Endothelial cell of umbilical vein (primary cell): Measurements from ENCODE around the gene ZBTB22. TPM values are rescaled to one million over a fixed set of nuclear protein-coding genes. Genes with fewer than 3 reads are reported as not detected.

Source experiments
- BruUV-seq: library from RNA; stranded (reverse); fragments of 400-500 nt; replicated peaks from 2 replicates; lab custom pipeline; 2021; lab: Mats Ljungman, UMichigan
- CTCF ChIA-PET: fragments of 300-600, 350-600 bp; sonication (Branson Sonifier 250); formaldehyde crosslinking; loops from one replicate; lab custom pipeline; 2021; ENCODE audit warnings: antibody characterized with exemption, inconsistent platforms; lab: Charles Lee
- POLR2A ChIA-PET: fragments of 300-600, 350-600 bp; sonication (Branson Sonifier 250); formaldehyde crosslinking; loops from one replicate; lab custom pipeline; 2021; ENCODE audit warnings: antibody characterized with exemption, inconsistent platforms; lab: Charles Lee
- DNase-seq: peaks from one replicate; pipeline ENCODE4 v3.0.0-alpha.2; 2011; ENCODE audit warnings: low read depth, low spot score
- FAIRE-seq: peaks from 2 replicates; lab custom pipeline; 2011; peaks lifted over from hg19 to GRCh38; lab: Jason Lieb, UNC
- H2AFZ ChIP-seq: 2 replicates; pipeline ENCODE4 v1.6.0; 2012; ENCODE audit warnings: low read depth, low read length, control low read depth, inconsistent platforms
- H3K27ac ChIP-seq: 2 replicates; pipeline ENCODE4 v1.5.1; 2011; ENCODE audit warnings: low read depth, mild to moderate bottlenecking, control low read depth, low read length, moderate library complexity; ENCODE audit not compliant: insufficient read depth
- H3K27me3 ChIP-seq, 2 experiments: 2 replicates each; pipeline versions ENCODE4 v1.6.0 to v1.6.1; 2011; ENCODE audit warnings: low read length in 2 of 2, mixed read lengths in 1 of 2; ENCODE audit not compliant: control insufficient read depth in 2 of 2, insufficient read depth in 2 of 2
- H3K36me3 ChIP-seq, 2 experiments: 2 replicates in 1 of 2; 3 replicates in 1 of 2; pipeline ENCODE4 v1.5.1; 2011; ENCODE audit warnings: low read length in 2 of 2, mild to moderate bottlenecking in 1 of 2, moderate library complexity in 1 of 2; ENCODE audit not compliant: control insufficient read depth in 2 of 2, insufficient read depth in 2 of 2; ENCODE audit errors: extremely low read depth in 1 of 2
- H3K4me1 ChIP-seq: 3 replicates; pipeline ENCODE4 v1.5.1; 2011; ENCODE audit warnings: mild to moderate bottlenecking, low read length; ENCODE audit not compliant: control insufficient read depth, insufficient read depth; ENCODE audit errors: extremely low read depth
- H3K4me2 ChIP-seq: 2 replicates; pipeline ENCODE4 v1.6.1; 2011; ENCODE audit warnings: low read length, control low read depth, mixed read lengths; ENCODE audit not compliant: insufficient read depth
- H3K4me3 ChIP-seq, 3 experiments: fragments of 200-600 bp in 1 of 3; sonication (generic), shearing (Covaris generic) in 1 of 3; replicated peaks in 1 of 3; 2 replicates each; pipeline ENCODE4 v1.5.1; 2011 to 2016; ENCODE audit warnings: control low read depth in 3 of 3, low read length in 3 of 3, mild to moderate bottlenecking in 2 of 3, inconsistent platforms in 1 of 3, low read depth in 1 of 3, moderate library complexity in 1 of 3; ENCODE audit not compliant: insufficient read depth in 1 of 3
- H3K79me2 ChIP-seq: 2 replicates; pipeline ENCODE4 v1.6.0; 2012; ENCODE audit warnings: low read length, inconsistent platforms; ENCODE audit not compliant: control insufficient read depth, insufficient read depth
- H3K9ac ChIP-seq: replicated peaks from 2 replicates; pipeline ENCODE3; 2011; ENCODE audit warnings: low read length, control low read depth; ENCODE audit not compliant: insufficient read depth; ENCODE audit errors: extremely low read depth
- H3K9me1 ChIP-seq: replicated peaks from 3 replicates; pipeline ENCODE4 v1.6.0; 2011; ENCODE audit warnings: mild to moderate bottlenecking, low read length; ENCODE audit not compliant: control insufficient read depth, insufficient read depth; ENCODE audit errors: extremely low read depth
- H3K9me3 ChIP-seq: replicated peaks from 2 replicates; pipeline ENCODE4 v1.5.1; 2012; ENCODE audit warnings: low read length, inconsistent platforms; ENCODE audit not compliant: control insufficient read depth, insufficient read depth
- H4K20me1 ChIP-seq: replicated peaks from 2 replicates; pipeline ENCODE3; 2011; ENCODE audit warnings: mild to moderate bottlenecking, low read length; ENCODE audit not compliant: control insufficient read depth, insufficient read depth; ENCODE audit errors: extremely low read depth
- FOS ChIP-seq: IDR thresholded peaks from 2 replicates; pipeline ENCODE4 v1.6.1; 2011; ENCODE audit warnings: mild to moderate bottlenecking, low read length, moderate library complexity, borderline replicate concordance; ENCODE audit not compliant: insufficient read depth
- GATA2 ChIP-seq: IDR thresholded peaks from 2 replicates; pipeline ENCODE4 v1.7.0; 2011; ENCODE audit warnings: low read depth, mild to moderate bottlenecking, moderate library complexity, mixed read lengths, low read length; ENCODE audit not compliant: insufficient read length, insufficient read depth
- JUN ChIP-seq: IDR thresholded peaks from 2 replicates; pipeline ENCODE4 v1.6.1; 2011; ENCODE audit warnings: borderline replicate concordance, low read depth; ENCODE audit not compliant: insufficient read length, insufficient read depth
- MYC ChIP-seq: IDR thresholded peaks from one replicate; pipeline ENCODE4 v1.6.1; 2011; ENCODE audit warnings: mild to moderate bottlenecking, low read depth, low read length
- POLR2A ChIP-seq: IDR thresholded peaks from 2 replicates; pipeline ENCODE4 v1.6.1; 2012; ENCODE audit warnings: low read depth, mild to moderate bottlenecking, control low read depth, low read length
- POLR2AphosphoS5 ChIP-seq: IDR thresholded peaks from 2 replicates; pipeline ENCODE4 v1.6.1; 2012; ENCODE audit warnings: low read depth, mild to moderate bottlenecking, control low read depth, low read length, moderate library complexity; ENCODE audit not compliant: insufficient read depth
- dilution Hi-C: fragments of 300-500 bp; cut with MboI; formaldehyde crosslinking; loops from one replicate; pipeline ENCODE4 v1.15.0; 2019; ENCODE audit warnings: low sequenced_read_pairs; ENCODE audit not compliant: extremely low pct_ligation_motif_present
- intact Hi-C: fragments of 100-400 bp; cut with micrococcal nuclease; formaldehyde crosslinking; loops from one replicate; pipeline ENCODE4 v1.10.0; 2022
- microRNA-seq: library from miRNA; unstranded; fragments of <30 nt; microRNA quantifications from one replicate; pipeline ENCODE4 v1.2.0, GENCODE V29; 2021; ENCODE audit warnings: borderline number of aligned reads, borderline replicate concordance
- polyA plus RNA-seq, 4 experiments: library from polyadenylated mRNA; depleted of rRNA in 3 of 4; stranded (reverse) in 3 of 4; unstranded in 1 of 4; fragments of >200 nt; gene quantifications; 2 replicates each; pipeline versions ENCODE4 v1.2.1 to v1.2.3, GENCODE V29; 2011 to 2012; ENCODE audit warnings: missing spikeins in 1 of 4
- total RNA-seq: library from RNA; stranded (reverse); gene quantifications from 2 replicates; pipeline ENCODE4 v1.2.3, GENCODE V29; 2021
- TF ChIP-seq, protein P1 (sequence below): IDR thresholded peaks from 2 replicates; pipeline ENCODE4 v1.6.1; 2011; ENCODE audit not compliant: insufficient read depth, insufficient read length
- TF ChIP-seq, protein P2 (sequence below), 2 donors: IDR thresholded peaks; 1 replicate in 1 of 2; 2 replicates in 1 of 2; pipeline ENCODE4 v1.5.1; 2011; ENCODE audit warnings: low read length in 2 of 2, mild to moderate bottlenecking in 2 of 2, moderate library complexity in 2 of 2, control low read depth in 1 of 2, inconsistent platforms in 1 of 2, low read depth in 1 of 2; ENCODE audit not compliant: insufficient read depth in 1 of 2; ENCODE audit errors: extremely low read depth in 1 of 2

The ZBTB22 gene
- total and polyA plus RNA-seq, 2 donors (not counting 3 experiments of a cell fraction or from before 2014, with no cell fraction given) = 12.6 to 15.4 TPM

DNA sequence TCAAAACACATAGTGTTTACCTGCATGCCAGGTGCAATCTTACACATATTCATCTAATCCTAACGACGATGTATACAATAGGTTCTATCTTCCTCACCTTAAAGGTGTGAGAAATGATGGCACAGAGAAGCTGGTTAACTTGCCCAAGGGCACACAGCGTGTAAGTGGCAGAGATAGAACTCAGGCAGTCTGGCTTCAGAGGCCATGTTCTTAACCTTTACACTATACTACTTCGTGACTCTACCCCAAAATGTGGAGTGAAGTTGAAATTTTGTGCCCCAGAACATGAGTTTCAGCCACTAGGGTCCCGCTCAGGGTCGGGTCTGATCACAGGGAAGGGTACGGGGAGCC is 46.5 kb downstream of the ZBTB22 start:
- H4K20me1 ChIP-seq = peaks cover 5% of the 10 kb centered on the region
- no peak for FAIRE-seq
- H3K9ac ChIP-seq = peak overlapping the region; percentile 90
- intact Hi-C loops = loop anchor here (1.0 to 5.0 kb wide), 4 partner anchors 18 to 156 kb away; partner anchors contain the start of genes PFDN6 and WDR46
- dilution Hi-C loops = no loop called here
- H3K36me3 ChIP-seq = peaks cover 9 to 31% of the 10 kb centered on the region in 2 experiments
- peak overlapping the region; percentile 47 to 96 (median 83) for H3K4me3 ChIP-seq
- H3K9me1 ChIP-seq = no peaks in the 10 kb centered on the region
- BruUV-seq = TSS peak; percentile 77
- TF ChIP-seq, protein P1, sequence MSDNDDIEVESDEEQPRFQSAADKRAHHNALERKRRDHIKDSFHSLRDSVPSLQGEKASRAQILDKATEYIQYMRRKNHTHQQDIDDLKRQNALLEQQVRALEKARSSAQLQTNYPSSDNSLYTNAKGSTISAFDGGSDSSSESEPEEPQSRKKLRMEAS = no peak
- no peak for TF ChIP-seq FOS
- TF ChIP-seq GATA2 = no peak
- no peak for TF ChIP-seq POLR2A
- no peak for TF ChIP-seq POLR2AphosphoS5
- TF ChIP-seq JUN = no peak
- TF ChIP-seq, protein P2, sequence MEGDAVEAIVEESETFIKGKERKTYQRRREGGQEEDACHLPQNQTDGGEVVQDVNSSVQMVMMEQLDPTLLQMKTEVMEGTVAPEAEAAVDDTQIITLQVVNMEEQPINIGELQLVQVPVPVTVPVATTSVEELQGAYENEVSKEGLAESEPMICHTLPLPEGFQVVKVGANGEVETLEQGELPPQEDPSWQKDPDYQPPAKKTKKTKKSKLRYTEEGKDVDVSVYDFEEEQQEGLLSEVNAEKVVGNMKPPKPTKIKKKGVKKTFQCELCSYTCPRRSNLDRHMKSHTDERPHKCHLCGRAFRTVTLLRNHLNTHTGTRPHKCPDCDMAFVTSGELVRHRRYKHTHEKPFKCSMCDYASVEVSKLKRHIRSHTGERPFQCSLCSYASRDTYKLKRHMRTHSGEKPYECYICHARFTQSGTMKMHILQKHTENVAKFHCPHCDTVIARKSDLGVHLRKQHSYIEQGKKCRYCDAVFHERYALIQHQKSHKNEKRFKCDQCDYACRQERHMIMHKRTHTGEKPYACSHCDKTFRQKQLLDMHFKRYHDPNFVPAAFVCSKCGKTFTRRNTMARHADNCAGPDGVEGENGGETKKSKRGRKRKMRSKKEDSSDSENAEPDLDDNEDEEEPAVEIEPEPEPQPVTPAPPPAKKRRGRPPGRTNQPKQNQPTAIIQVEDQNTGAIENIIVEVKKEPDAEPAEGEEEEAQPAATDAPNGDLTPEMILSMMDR (IDR thresholded peaks at IDR 0.05; ENCODE audit: extremely low read depth in 1 of 2, insufficient read depth in 1 of 2, low read depth in 1 of 2, low read length in 2 of 2) = no peak
- no peak for TF ChIP-seq MYC
- H3K27me3 ChIP-seq = no peaks in the 10 kb centered on the region
- DNase-seq = no peak
- peak overlapping the region; percentile 87 for H2AFZ ChIP-seq
- no peaks in the 10 kb centered on the region for H3K9me3 ChIP-seq
- ChIA-PET POLR2A (interaction anchor here (0.7 to 1.7 kb wide), 6 partner anchors 18 to 1005 kb away, joined by 5 to 10 read pairs (median 6); partner anchors contain the start of genes PFDN6, WDR46 and ZBTB22), CTCF (interaction anchor here (2.0 to 2.1 kb wide), 2 partner anchors 22 to 28 kb away, joined by 9 read pairs; partner anchors contain the start of gene RGL2)
- H3K27ac ChIP-seq = peak overlapping the region; percentile 85
- peaks cover 48% of the 10 kb centered on the region for H3K79me2 ChIP-seq
- H3K4me2 ChIP-seq = peak overlapping the region; percentile 94
- H3K4me1 ChIP-seq = peaks cover 41% of the 10 kb centered on the region

Small RNA genes lying within 50 kb of the gene (microRNA-seq; reads per million reads assigned to microRNA genes)
- not detected for gene MIR6834
- not detected for gene MIR6873

Other genes starting within 250 kb of the ZBTB22 start
- gene HLA-DPA1, start 244.1 kb downstream of the ZBTB22 start, total RNA-seq = 11.4 TPM in 1 of 2 replicates, not detected in the other
- gene HLA-DPA1, start 244.1 kb downstream of the ZBTB22 start, polyA plus RNA-seq = 18.9 and 23.2 TPM in 2 replicates
- 2.3 and 19.1 TPM in 2 replicates for gene HLA-DPB1, start 241.8 kb downstream of the ZBTB22 start, total RNA-seq
- gene HLA-DPB1, start 241.8 kb downstream of the ZBTB22 start, polyA plus RNA-seq = 26.1 and 38.0 TPM in 2 replicates
- 1.3 and 1.7 TPM in 2 replicates for gene COL11A2, start 125.3 kb downstream of the ZBTB22 start, total RNA-seq
- 0.49 and 0.65 TPM in 2 replicates for gene COL11A2, start 125.3 kb downstream of the ZBTB22 start, polyA plus RNA-seq
- gene RXRB, start 117.1 kb downstream of the ZBTB22 start, total RNA-seq = 43.4 and 45.6 TPM in 2 replicates
- 44.4 and 48.1 TPM in 2 replicates for gene RXRB, start 117.1 kb downstream of the ZBTB22 start, polyA plus RNA-seq
- 129 and 138 TPM in 2 replicates for gene SLC39A7, start 116.9 kb downstream of the ZBTB22 start, total RNA-seq
- 92.2 and 99.8 TPM in 2 replicates for gene SLC39A7, start 116.9 kb downstream of the ZBTB22 start, polyA plus RNA-seq
- 4.0 and 4.3 TPM in 2 replicates for gene HSD17B8, start 113.1 kb downstream of the ZBTB22 start, total RNA-seq
- 8.2 and 8.4 TPM in 2 replicates for gene HSD17B8, start 113.1 kb downstream of the ZBTB22 start, polyA plus RNA-seq
- gene RING1, start 109.2 kb downstream of the ZBTB22 start, total RNA-seq = 26.8 and 28.0 TPM in 2 replicates
- gene RING1, start 109.2 kb downstream of the ZBTB22 start, polyA plus RNA-seq = 27.9 and 32.9 TPM in 2 replicates
- gene VPS52, start 45.9 kb downstream of the ZBTB22 start, total RNA-seq = 43.8 and 49.2 TPM in 2 replicates
- gene VPS52, start 45.9 kb downstream of the ZBTB22 start, polyA plus RNA-seq = 112 and 132 TPM in 2 replicates
- gene RPS18, start 45.7 kb downstream of the ZBTB22 start, total RNA-seq = 2,193 and 2,336 TPM in 2 replicates
- gene RPS18, start 45.7 kb downstream of the ZBTB22 start, polyA plus RNA-seq = 4,861 and 5,541 TPM in 2 replicates
- 4.1 and 4.5 TPM in 2 replicates for gene B3GALT4, start 40.6 kb downstream of the ZBTB22 start, total RNA-seq
- 5.6 and 7.6 TPM in 2 replicates for gene B3GALT4, start 40.6 kb downstream of the ZBTB22 start, polyA plus RNA-seq
- 66.9 and 71.2 TPM in 2 replicates for gene WDR46, start 28.5 kb downstream of the ZBTB22 start, total RNA-seq
- 53.9 and 61.4 TPM in 2 replicates for gene WDR46, start 28.5 kb downstream of the ZBTB22 start, polyA plus RNA-seq
- 52.3 and 63.5 TPM in 2 replicates for gene PFDN6, start 28.1 kb downstream of the ZBTB22 start, total RNA-seq
- gene PFDN6, start 28.1 kb downstream of the ZBTB22 start, polyA plus RNA-seq = 27.5 and 31.0 TPM in 2 replicates
- 85.8 and 90.3 TPM in 2 replicates for gene RGL2, start 18.8 kb downstream of the ZBTB22 start, total RNA-seq
- 87.7 and 101 TPM in 2 replicates for gene RGL2, start 18.8 kb downstream of the ZBTB22 start, polyA plus RNA-seq
- 90.7 and 98.0 TPM in 2 replicates for gene TAPBP, start 3.7 kb downstream of the ZBTB22 start, total RNA-seq
- 69.6 and 79.9 TPM in 2 replicates for gene TAPBP, start 3.7 kb downstream of the ZBTB22 start, polyA plus RNA-seq
- 52.0 and 54.4 TPM in 2 replicates for gene DAXX, start 5.2 kb upstream of the ZBTB22 start, total RNA-seq
- 19.2 and 20.5 TPM in 2 replicates for gene DAXX, start 5.2 kb upstream of the ZBTB22 start, polyA plus RNA-seq
- 63.4 and 65.9 TPM in 2 replicates for gene KIFC1, start 74.1 kb upstream of the ZBTB22 start, total RNA-seq
- 38.5 and 39.3 TPM in 2 replicates for gene KIFC1, start 74.1 kb upstream of the ZBTB22 start, polyA plus RNA-seq
- 28.8 and 32.5 TPM in 2 replicates for gene PHF1, start 93.3 kb upstream of the ZBTB22 start, total RNA-seq
- 53.1 and 62.6 TPM in 2 replicates for gene PHF1, start 93.3 kb upstream of the ZBTB22 start, polyA plus RNA-seq
- 133 TPM in 2 replicates for gene CUTA, start 100.4 kb upstream of the ZBTB22 start, total RNA-seq
- gene CUTA, start 100.4 kb upstream of the ZBTB22 start, polyA plus RNA-seq = 202 and 241 TPM in 2 replicates
- 14.3 and 15.1 TPM in 2 replicates for gene SYNGAP1, start 102.3 kb upstream of the ZBTB22 start, total RNA-seq
- gene SYNGAP1, start 102.3 kb upstream of the ZBTB22 start, polyA plus RNA-seq = 7.3 and 7.9 TPM in 2 replicates
- 8.0 and 8.7 TPM in 2 replicates for gene ZBTB9, start 136.8 kb upstream of the ZBTB22 start, total RNA-seq
- gene ZBTB9, start 136.8 kb upstream of the ZBTB22 start, polyA plus RNA-seq = 4.7 and 4.9 TPM in 2 replicates